ENCODE data around the gene AREG. TPM values are rescaled to one million over a fixed set of nuclear protein-coding genes. Genes with fewer than 3 reads are reported as not detected.

Gene AREG
- total RNA-seq, 1 experiment from 2014 or later, result 0.54 TPM

DNA sequence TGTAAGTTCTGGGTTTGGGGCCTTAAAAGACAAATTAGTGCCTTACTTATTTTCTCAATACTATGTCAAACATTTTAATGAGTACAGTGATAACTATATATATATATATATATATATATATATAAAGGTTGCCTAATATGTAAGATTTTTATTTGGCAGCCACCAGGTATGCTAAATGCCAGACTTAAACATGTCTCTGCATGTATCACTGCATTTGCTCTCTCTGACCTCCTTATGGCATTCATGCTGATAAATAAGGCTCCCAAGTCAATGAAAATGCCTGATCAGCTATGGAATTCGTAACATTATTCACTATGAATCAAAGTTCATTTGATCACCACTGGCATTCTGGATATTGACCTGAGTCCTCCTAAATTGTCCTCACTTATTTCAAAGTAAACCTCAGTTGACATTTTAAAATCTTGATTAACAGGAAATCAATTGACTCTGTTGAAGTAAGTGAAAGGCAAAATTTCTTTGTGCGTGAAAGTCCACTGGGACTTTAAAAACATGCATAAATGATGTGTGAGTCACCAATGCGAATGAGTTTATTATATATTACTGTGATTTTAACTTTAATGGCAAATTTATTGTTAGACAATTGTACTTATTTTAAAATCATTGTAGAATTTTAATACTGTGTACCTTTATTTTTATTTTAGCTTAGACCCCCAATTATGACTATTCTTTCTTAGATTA is 29.2 kb upstream of the AREG start:
- Histone ChIP-seq H3K4me1 (ENCODE audit: control insufficient read depth, insufficient read depth, low read length) (no peaks in the 10 kb centered on the region), H3K4me3 (ENCODE audit: low read depth in 2 of 2, low read length in 2 of 2) (no peak overlapping the region), H3K27me3 (ENCODE audit: control insufficient read depth, insufficient read depth, low read length) (no peaks in the 10 kb centered on the region), H3K27ac (ENCODE audit: low read length) (no peak overlapping the region), H3K9me3 (ENCODE audit: control insufficient read depth, insufficient read depth, low read depth, low read length) (no peaks in the 10 kb centered on the region), H3K36me3 (ENCODE audit: control insufficient read depth, insufficient read depth, low read length) (no peaks in the 10 kb centered on the region)
- CTCF ChIA-PET, result no interaction called here
- DNase-seq (ENCODE audit: low read depth, low spot score) (no peak), ATAC-seq (no peak)
- BruUV-seq (replicated peaks), result no TSS peak
- no peak for TF ChIP-seq SIN3A (IDR thresholded peaks at IDR 0.05; ENCODE audit: borderline replicate concordance, insufficient read depth, low read depth, low read length)
- no peak for TF ChIP-seq REST (IDR thresholded peaks at IDR 0.05; ENCODE audit: insufficient read depth in 1 of 2, low read depth in 2 of 2, low read length in 1 of 2)
- TF ChIP-seq CTCF (IDR thresholded peaks at IDR 0.05), result no peak
- TF ChIP-seq TCF7L2 (IDR thresholded peaks at IDR 0.05; ENCODE audit: low read depth, low read length), result no peak
- TF ChIP-seq POLR2AphosphoS5 (IDR thresholded peaks at IDR 0.05; ENCODE audit: low read depth, low read length), result no peak
- intact Hi-C loops (cut with micrococcal nuclease; ENCODE audit: unreplicated experiment) (no loop called here), in situ Hi-C loops (cut with HindIII; ENCODE audit: low pct_unique_long_range_greater_than_20kb, low sequenced_read_pairs) (no loop called here)
- POLR2A ChIA-PET, result no interaction called here

DNA sequence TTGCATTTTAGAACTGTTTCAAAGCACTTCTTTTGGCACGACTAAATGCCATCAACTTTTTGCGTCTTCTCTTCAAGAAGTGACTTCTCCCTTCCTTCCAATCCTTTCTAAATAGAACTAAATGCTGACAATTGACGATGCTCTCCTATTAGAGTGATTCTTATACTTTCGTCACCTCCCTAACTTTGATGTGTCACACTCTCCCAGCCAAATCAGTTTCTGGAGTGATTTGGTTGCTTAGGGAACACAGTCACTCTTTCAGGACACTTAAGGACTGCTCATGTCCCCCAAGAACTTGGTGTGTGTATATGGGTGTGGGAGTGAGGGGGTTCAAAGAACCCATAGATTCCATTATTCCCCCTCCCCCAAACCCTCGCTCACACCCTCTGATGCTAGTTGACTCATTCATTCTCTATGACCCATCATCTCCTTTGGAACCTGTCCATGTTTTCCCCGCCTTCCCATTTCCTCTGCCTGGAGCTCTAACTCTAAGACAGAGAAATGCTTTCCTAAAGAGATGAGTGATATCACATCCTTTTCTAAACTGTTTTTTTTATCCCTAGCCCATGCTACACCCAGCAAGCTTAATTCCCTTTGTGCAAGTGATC is 26.8 kb upstream of the AREG start:
- no TSS peak for BruUV-seq (replicated peaks)
- H3K4me3 ChIP-seq (ENCODE audit: low read depth in 2 of 2, low read length in 2 of 2), result no peak overlapping the region
- no peaks in the 10 kb centered on the region for H3K36me3 ChIP-seq (ENCODE audit: control insufficient read depth, insufficient read depth, low read length)
- POLR2A ChIA-PET, result no interaction called here
- no peak overlapping the region for H3K27ac ChIP-seq (ENCODE audit: low read length)
- intact Hi-C loops (cut with micrococcal nuclease; ENCODE audit: unreplicated experiment), result no loop called here
- H3K4me1 ChIP-seq (ENCODE audit: control insufficient read depth, insufficient read depth, low read length), result no peaks in the 10 kb centered on the region
- DNase-seq (ENCODE audit: low read depth, low spot score) (peak; percentile 47), ATAC-seq (no peak)
- no peak for TF ChIP-seq CTCF (IDR thresholded peaks at IDR 0.05)
- TF ChIP-seq REST (IDR thresholded peaks at IDR 0.05; ENCODE audit: insufficient read depth in 1 of 2, low read depth in 2 of 2, low read length in 1 of 2), result no peak
- TF ChIP-seq POLR2AphosphoS5 (IDR thresholded peaks at IDR 0.05; ENCODE audit: low read depth, low read length), result no peak
- no peak for TF ChIP-seq SIN3A (IDR thresholded peaks at IDR 0.05; ENCODE audit: borderline replicate concordance, insufficient read depth, low read depth, low read length)
- TF ChIP-seq TCF7L2 (IDR thresholded peaks at IDR 0.05; ENCODE audit: low read depth, low read length), result no peak
- no peaks in the 10 kb centered on the region for H3K27me3 ChIP-seq (ENCODE audit: control insufficient read depth, insufficient read depth, low read length)
- CTCF ChIA-PET, result no interaction called here
- no peaks in the 10 kb centered on the region for H3K9me3 ChIP-seq (ENCODE audit: control insufficient read depth, insufficient read depth, low read depth, low read length)
- in situ Hi-C loops (cut with HindIII; ENCODE audit: low pct_unique_long_range_greater_than_20kb, low sequenced_read_pairs), result no loop called here

All from Panc1 (cell line).